Nephron (organoid): Measurements from ENCODE around the gene TDRD9.

Experiments used
- H3K27ac Mint-ChIP-seq, 3 experiments: 2 replicates each; pipeline ENCODE4 v1.8.0; 2020; ENCODE audit warnings: mixed read lengths in 3 of 3, mild to moderate bottlenecking in 2 of 3, moderate library complexity in 1 of 3
- H3K27me3 Mint-ChIP-seq: 2 replicates; pipeline ENCODE4 v1.8.0; 2021; ENCODE audit warnings: low read depth, mild to moderate bottlenecking, moderate library complexity, mixed read lengths
- H3K36me3 Mint-ChIP-seq: 2 replicates; pipeline ENCODE4 v1.8.0; 2020; ENCODE audit warnings: low read depth, mixed read lengths
- H3K4me1 Mint-ChIP-seq: 2 replicates; pipeline ENCODE4 v1.8.0; 2020; ENCODE audit warnings: mixed read lengths
- H3K4me3 Mint-ChIP-seq, 3 experiments: 2 replicates each; pipeline ENCODE4 v1.8.0; 2020; ENCODE audit warnings: mild to moderate bottlenecking in 3 of 3, mixed read lengths in 3 of 3, moderate library complexity in 2 of 3
- H3K9me3 Mint-ChIP-seq: 2 replicates; pipeline ENCODE4 v1.8.0; 2020; ENCODE audit warnings: mixed read lengths
- CTCF ChIP-seq, 3 experiments: fragments of 200-600 bp; sonication (generic); IDR thresholded peaks; one replicate each; pipeline ENCODE4 v1.5.0; 2021; ENCODE audit warnings: antibody characterized with exemption in 3 of 3; ENCODE audit not compliant: unreplicated experiment in 3 of 3

Gene TDRD9

GRCh38 chr14:103941462-103941861 lies 13.2 kb downstream of the TDRD9 start:
- peaks cover 42% of the 10 kb centered on the region for H3K27me3 Mint-ChIP-seq
- TF ChIP-seq CTCF (IDR thresholded peaks at IDR 0.05; ENCODE audit: unreplicated experiment in 3 of 3): no peak
- no peaks in the 10 kb centered on the region for H3K4me1 Mint-ChIP-seq
- no peak overlapping the region for H3K4me3 Mint-ChIP-seq
- no peak overlapping the region for H3K27ac Mint-ChIP-seq
- peaks cover 3% of the 10 kb centered on the region for H3K9me3 Mint-ChIP-seq
- no peaks in the 10 kb centered on the region for H3K36me3 Mint-ChIP-seq

GRCh38 chr14:103941973-103942736 lies 13.9 kb downstream of the TDRD9 start, which contains the start of gene RD3L:
Gene RD3L (minus strand): TSS chr14:103942529. CDS start chr14:103941695, 834 bp downstream.
- peaks cover 8% of the 10 kb centered on the region for H3K9me3 Mint-ChIP-seq
- H3K4me1 Mint-ChIP-seq: no peaks in the 10 kb centered on the region
- TF ChIP-seq CTCF (IDR thresholded peaks at IDR 0.05; ENCODE audit: unreplicated experiment in 3 of 3): no peak
- H3K27ac Mint-ChIP-seq: no peak within 1 kb of the TSS
- H3K36me3 Mint-ChIP-seq: no peaks in the 10 kb centered on the region
- no peak within 1 kb of the TSS for H3K4me3 Mint-ChIP-seq
- H3K27me3 Mint-ChIP-seq: peaks cover 38% of the 10 kb centered on the region

GRCh38 chr14:103943673-103944072 lies 15.4 kb downstream of the TDRD9 start:
- TF ChIP-seq CTCF (IDR thresholded peaks at IDR 0.05; ENCODE audit: unreplicated experiment in 3 of 3): no peak
- Mint-ChIP-seq H3K27me3 (peaks cover 33% of the 10 kb centered on the region), H3K4me1 (no peaks in the 10 kb centered on the region), H3K27ac (no peak overlapping the region), H3K36me3 (no peaks in the 10 kb centered on the region), H3K4me3 (no peak overlapping the region), H3K9me3 (peaks cover 8% of the 10 kb centered on the region)

GRCh38 chr14:103946975-103947374 lies 18.7 kb downstream of the TDRD9 start:
- no peak overlapping the region for H3K27ac Mint-ChIP-seq
- no peaks in the 10 kb centered on the region for H3K4me1 Mint-ChIP-seq
- TF ChIP-seq CTCF (IDR thresholded peaks at IDR 0.05; ENCODE audit: unreplicated experiment in 3 of 3): no peak
- no peaks in the 10 kb centered on the region for H3K36me3 Mint-ChIP-seq
- no peak overlapping the region for H3K4me3 Mint-ChIP-seq
- peaks cover 25% of the 10 kb centered on the region for H3K27me3 Mint-ChIP-seq
- H3K9me3 Mint-ChIP-seq: peaks cover 8% of the 10 kb centered on the region

GRCh38 chr14:103948442-103948841 lies 20.2 kb downstream of the TDRD9 start:
- no peak for TF ChIP-seq CTCF (IDR thresholded peaks at IDR 0.05; ENCODE audit: unreplicated experiment in 3 of 3)
- H3K27ac Mint-ChIP-seq: no peak overlapping the region
- H3K27me3 Mint-ChIP-seq: peaks cover 19% of the 10 kb centered on the region
- H3K4me3 Mint-ChIP-seq: no peak overlapping the region
- H3K36me3 Mint-ChIP-seq: no peaks in the 10 kb centered on the region
- peaks cover 8% of the 10 kb centered on the region for H3K9me3 Mint-ChIP-seq
- no peaks in the 10 kb centered on the region for H3K4me1 Mint-ChIP-seq
